CD4-positive, alpha-beta T cell treated with Interleukin-17A for 1 hour (primary cell): Measurements from ENCODE around the gene N4BP2.

Experiments used
- DNase-seq: peaks from one replicate; pipeline ENCODE4 v3.0.0-alpha.2; 2020

N4BP2 gene

DNA sequence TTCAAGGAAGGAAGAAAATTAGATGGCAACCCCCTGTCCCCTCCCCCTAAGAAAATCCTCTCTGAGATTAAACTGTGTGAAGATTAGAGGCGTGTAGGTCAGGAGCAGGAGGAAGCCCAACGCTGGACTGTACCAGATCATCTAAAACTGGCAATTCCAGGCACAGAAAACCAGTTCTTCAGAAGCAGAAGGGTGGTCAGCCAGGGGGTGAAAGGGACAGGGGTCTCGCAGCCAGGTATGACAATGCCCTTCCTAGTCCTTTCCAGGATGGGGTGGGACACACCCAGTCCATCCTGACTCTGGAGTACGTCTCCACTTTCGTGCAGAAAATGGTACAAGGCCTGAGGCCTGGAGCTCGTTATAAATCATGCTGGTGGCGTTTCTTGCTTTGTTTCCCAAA, 136.9 kb downstream of the N4BP2 start:
- no peak for DNase-seq

DNA sequence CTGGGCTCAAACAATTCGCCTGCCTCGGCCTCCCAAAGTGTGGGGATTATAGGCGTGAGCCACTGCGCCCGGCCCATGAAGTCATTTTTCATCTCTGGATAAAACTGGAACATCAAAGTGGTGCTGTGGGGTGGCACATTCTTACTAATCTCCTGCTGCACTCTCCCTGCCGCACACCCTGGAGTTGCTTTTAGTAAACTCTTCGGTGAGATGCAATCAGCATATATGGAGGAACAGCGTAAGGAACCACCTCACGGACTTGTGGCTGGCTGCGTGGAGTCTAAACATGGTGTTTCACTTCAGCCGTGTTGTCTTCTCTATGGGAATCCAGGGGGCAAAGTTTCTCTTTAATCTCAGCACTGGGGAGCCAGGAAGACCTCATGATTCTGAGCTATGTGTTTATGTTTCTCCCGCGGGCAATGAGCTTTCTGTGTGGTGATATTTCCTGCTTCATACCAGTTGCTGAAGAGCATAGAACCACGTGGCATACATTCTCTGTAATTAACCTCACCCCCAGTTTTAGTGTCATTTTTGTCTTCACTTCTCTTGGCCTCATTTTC, 138.0 kb downstream of the N4BP2 start:
- peak; percentile 83 for DNase-seq

DNA sequence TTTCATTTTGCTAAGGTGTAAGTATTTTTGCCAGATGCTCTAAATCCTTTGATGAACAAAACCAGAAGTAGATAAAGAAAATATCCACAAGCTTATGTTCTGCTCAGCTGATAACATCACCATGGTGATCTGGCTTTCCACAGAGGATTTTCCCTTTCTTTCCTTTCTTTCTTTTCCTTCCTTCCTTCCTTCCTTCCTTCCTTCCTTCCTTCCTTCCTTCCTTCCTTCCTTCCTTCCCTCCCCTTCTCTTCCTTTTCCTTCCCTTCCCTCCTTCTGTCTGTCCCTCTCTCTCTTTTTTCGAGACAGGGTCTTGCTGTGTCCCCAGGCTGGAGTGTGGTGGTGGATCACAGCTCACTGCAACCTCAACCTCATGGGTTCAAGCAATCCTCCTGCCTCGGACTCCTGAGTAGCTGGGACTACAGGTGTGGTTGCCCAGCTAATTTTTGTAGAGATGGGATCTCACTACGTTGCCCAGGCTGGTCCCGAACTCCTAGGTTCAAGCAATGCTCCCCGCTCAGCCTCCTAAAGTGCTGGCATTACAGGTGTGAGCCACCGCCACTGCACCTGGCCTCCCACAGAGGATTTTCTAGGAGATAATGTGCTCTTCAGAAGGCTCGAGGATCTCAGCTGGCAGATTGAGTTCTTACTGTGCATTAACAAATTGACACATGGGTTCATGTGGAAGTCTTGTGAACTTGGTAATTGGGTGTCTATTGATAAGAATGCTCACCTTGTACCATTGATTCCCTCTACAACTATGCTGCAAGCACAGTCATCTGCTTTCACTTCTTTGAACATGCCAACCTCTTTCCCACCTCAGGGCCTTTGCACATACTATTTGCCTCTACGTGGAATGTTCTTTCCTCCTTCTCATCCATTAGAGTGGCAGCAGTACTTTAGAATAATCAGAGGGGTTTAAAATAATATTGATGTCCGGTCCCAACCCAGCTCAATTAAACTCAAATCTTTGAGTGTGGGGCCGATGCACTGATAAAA, 138.8 kb downstream of the N4BP2 start:
- no peak for DNase-seq

DNA sequence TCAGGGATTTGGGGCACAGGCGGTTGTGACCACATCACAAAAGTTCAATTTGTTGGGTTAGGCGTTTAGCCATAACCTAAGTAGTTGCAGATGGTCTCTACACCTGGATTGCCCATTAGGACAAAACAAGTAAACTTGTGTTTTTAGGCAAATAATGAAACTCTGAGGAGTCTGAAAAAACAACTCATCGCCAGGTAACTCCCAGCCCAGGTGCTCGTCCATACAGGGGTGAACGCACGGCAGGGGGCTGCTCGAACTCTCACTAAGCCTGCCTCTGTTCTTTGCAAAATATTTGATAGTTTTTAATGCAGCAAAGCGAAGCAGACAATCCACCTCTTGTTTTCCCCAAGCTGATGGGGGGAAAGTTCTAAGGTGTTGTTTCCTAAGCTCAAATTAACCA, 139.6 kb downstream of the N4BP2 start:
- DNase-seq = no peak

DNA sequence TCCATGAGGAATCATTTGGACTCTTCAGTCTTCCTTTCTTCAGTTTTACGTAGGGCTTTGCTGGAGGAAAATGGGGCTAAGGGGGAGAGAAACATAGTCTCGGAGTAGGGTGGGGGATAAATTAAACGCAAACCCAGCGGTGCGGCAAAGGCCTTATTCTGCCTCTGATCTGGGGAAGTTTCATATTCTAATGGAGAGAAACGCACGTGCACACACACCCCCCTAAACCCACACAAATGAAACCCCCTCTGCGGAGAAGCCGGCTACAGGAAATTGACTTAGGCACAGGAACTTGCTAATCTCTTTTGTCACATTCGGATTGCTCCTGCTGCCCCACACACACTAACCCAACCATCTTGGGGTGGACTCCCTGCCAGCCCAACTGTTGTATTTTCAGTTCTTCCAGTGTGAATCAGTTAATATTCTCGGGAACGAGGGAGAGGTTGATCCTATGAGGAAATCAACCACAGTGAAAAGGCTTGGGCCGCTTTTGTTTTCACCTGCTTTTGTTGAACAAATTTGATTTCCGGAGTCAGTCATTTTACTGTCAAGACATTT, 140.2 kb downstream of the N4BP2 start, which contains the start of gene RHOH:
Gene RHOH (plus strand): TSS at position 308 of the 558 bp plus-strand sequence. CDS start 46,356 bp downstream, outside the sequence.
- DNase-seq = peak; percentile 91

DNA sequence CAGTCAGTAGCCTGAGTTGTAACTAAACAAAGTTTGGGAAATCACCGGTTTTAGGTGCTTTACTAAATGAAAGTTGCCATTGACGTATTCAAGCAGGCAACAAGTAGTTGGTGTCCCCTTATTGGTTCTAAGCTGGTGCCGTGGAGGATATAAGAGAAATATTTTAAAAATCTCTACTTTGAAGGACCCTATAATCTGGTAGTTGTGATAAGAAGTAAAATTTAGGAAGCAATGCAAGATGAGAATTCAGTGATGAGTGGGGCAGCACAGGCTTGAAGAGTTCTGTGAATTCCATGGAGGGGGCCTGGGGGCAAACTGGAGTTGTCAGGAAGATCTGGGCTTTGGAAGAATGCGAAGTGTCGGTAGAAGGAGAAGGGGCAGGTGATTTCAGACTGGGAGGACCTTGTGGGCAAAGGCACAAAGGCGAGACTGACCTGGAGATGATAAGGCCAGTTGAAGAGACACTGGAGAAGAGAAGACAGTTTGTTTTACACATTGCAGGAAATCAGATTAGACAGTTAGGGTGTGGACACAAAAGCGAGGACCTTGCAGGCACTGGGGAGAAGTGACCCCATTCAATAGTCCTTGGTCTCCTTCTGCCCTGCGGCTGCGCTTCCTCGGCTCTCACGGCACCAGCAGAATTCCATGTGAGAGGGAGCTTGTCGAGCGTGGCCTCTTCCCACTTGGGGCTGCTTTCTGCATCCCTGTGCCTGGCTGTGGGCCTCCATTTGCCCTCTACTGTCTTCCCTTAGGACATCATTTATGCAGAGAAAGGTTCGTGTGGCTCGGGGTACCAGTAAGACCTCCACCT, 141.4 kb downstream of the N4BP2 start:
- peak; percentile 90 for DNase-seq

DNA sequence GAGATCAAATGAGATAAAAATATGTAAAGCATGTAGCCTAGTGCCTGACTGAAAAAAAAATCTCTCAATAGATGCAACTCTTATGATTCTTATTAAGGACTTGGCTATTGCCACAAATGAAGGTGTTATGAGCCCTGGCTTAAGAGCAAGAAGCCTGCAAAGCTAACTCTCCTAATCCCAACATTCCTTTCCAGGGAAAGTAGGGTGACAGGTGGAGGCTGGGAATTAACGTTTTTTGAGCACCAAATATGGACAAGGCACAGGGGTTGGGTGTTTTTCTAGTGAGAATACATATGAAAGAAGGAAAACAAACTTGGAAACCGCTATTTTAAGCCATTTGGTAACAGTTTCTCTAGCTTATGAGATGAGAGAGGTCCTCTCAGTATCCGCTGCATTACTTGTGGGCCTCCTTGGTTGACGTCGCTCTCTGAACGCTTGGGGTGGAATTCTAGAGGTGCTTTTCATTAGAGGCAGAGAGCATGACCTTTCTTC, 142.6 kb downstream of the N4BP2 start:
- peak; percentile 64 for DNase-seq

DNA sequence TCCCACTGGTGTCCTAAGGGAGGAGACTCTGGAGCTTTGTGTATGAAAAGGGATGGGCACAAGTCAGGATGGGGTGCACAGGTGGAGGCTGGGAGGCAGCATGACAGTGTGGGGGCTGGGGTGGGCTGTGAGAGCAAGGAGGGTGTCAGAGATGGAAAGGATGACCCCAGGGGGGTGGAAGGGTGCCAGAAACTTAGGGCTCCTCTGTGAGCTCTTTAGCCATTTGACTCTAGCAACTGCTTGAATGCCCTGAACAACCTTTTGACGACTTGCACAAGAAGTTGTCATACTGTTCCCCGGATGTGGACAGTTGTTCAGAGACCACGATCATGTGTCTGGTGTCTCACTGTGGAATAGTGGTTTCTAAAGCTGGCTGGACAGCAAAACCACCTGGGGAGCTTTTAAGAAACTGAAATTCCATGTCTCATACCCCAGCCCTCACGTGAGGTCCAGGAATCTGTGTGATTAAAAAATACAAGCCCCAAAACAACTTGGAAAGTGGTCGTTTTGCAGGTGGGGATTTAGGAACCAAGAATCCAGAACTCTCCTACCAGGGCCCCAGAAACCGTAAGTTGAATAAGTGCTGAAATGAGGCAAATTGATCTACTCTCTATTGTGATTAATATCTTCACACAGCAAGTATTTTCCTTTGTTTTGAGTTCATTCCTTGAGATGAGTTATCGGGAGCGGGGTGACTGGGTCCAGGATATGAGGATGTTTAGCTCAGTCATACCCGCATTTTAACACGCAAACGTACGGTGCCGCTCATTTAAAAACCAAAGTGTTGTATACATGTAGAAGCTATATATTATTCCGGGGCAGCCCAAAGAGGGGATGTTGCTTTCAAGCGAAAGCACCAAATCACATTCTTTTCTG, 143.6 kb downstream of the N4BP2 start:
- DNase-seq = peak; percentile 84

DNA sequence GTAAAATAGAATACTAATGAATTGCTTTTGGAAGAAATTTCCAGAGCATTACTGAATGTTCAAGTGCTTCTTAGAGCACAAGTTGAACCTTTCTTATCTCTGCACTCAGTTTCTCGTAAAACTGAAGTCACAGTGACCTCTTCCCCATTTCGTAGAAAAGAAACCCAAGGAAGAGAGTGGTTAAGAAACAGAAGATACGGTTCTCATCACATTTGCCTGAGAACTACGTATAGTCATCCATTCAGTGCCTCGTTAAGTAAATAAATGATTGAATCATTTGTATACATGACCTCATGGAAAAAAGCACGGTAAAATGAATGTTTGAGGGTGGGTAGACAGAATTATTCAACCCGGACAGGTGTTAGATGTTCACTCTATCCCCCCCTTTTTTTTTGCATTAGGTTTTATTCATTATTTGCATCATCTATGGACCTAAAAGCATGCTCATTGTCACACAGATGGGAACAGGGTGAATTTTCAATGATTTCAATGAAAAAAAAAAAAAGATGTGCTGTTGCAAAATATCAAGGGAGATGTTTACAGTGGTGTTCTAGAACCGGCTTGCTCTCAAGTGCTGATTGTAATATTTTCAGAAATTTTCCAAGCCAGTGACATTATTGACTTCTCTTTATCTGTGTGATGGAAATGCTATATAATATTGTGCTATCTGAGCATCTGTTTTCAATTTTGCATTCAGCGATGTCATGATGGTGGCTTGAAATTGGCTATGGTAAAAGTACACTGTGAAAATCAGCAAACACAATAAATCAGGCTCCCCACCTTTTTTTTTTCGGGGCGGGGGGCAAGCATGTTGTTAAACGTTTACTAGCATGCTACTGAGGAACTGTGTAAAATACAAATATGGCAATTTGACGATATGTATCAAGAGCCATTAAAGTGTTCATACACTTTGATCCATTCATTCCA, 144.5 kb downstream of the N4BP2 start:
- peak; percentile 69 for DNase-seq

DNA sequence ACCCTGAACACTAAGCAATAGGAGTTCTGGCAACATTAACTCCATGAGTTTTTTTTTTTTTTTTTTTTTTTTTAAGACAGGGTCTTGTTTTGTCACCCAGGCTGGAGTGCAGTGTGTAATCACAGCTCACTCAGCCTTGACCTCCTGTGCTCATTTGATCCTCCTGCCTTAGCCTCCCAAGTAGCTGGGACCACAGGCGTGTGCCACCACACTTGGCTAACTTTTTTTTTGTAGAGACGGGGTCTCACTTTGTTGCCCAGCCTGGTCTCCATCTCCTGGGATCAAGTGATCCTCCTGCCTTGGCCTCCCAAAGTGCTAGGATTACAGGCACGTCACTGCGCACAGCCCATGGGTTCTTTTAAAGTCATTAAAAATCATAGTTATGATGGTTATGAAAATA, 145.2 kb downstream of the N4BP2 start:
- peak; percentile 18 for DNase-seq

DNA sequence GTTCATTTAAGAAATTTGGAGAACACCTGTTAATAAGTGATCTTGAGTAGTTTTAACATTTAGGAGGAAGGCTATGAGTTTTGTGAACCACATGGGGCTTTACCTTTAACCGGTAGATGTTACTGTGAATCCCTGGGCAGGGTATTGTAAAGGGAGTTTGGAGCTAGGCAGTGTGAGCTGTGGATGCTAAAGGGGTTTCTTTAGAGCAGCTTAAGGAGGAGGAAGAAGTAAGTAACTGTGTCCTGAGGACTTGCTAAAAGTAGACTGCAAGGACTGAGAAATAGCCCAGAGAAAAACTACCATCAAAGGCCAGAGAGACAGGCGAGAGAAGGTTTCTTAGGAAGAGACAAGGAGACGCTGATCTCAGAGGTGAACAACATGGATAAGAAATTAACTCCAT, 145.8 kb downstream of the N4BP2 start:
- DNase-seq = peak; percentile 53

DNA sequence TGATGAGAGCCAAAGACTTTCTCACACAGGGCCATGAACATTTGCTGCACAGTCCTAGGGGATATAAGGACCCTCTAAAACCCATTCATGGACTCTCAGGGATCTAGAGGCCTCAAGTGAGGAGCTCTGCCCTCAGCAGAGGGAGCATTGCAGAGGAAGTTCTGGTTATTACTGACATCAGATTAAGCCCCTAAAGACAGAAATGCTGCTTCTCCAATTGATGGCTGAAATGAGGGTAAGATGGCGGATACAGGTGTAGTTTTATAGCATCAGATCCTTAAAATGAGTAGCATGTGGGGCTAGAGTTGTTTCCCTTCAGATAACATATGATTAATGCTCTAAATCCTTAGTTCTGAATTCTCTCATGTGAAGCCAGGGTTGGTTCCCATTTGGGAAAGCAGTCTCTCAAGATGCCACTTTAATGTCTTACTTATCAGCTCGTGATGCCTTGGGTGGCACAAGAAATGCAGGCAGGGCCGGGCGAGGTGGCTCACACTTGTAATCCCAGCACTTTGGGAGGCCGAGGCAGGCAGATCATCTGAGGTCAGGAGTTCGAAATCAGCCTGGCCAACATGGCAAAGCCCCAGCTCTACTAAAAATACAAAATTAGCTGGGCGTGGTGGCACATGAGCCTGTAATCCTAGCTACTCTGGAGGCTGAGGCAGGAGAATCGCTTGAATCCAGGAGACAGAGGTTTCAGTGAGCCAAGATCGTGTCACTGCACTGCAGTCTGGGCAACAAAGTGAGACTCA, 148.0 kb downstream of the N4BP2 start:
- DNase-seq = peak; percentile 42

DNA sequence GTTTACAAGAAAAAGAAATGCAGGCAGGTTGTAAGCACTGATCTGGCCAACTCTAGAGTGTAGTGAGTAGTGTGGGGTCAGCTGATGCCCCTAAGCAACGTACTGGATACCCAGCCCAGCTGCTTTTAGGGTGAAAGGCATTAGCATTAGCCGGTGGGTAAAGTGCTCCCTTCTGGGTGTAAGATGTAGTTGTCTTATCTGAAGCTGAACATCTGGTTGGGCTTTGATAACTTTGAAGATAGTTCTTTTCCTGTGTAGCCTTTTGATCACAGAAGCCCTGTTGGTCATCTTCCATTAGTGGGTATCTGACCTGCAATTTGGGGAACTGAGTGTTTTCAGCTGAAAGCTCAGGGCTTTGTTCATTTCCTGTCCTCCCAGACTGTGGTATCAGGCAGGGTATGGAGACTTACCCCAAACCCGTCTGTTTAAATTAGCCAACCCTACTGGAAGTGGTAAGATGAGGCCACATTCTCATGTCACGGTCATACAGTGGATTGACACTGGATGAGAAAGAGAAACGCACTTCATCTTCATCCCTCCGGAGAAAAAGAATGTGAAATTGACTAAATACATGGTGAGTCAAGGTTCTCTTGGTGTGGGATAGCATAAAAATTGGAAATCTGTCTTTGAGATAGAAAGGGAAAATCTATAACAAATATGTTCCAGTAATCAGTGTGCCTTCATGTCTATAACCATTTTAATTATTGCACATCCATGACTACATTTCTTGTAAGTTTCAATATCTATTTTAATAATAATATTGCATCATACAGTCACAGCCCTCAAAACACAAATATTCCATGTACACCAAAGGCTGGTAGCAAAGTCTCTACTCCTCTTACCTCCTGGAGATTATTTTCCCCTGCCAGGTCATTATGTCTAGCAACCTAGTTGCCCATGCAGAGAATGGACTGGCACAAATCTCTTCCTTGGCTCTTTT, 148.9 kb downstream of the N4BP2 start:
- DNase-seq = peak; percentile 74

DNA sequence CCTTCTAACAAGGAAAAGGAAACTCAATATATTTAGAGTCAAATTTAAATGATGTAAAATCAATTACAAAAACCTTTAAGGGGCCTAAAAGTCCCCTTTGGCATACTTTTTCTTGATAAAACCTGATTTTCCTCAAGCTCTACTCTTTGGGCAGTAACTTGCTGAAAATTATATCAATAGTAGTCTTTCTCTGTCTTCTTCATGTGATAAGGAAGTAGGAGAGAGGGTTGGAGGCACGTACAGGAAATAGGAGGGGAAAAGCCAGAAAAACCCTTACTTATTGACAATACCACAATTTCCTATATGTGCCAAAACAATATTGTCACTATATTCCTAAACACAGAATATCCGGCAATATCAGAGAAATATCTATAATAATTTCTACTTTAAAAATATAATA, 149.8 kb downstream of the N4BP2 start:
- DNase-seq = peak; percentile 61
